ENCODE results near the gene EXT2.

Gene EXT2

DNA sequence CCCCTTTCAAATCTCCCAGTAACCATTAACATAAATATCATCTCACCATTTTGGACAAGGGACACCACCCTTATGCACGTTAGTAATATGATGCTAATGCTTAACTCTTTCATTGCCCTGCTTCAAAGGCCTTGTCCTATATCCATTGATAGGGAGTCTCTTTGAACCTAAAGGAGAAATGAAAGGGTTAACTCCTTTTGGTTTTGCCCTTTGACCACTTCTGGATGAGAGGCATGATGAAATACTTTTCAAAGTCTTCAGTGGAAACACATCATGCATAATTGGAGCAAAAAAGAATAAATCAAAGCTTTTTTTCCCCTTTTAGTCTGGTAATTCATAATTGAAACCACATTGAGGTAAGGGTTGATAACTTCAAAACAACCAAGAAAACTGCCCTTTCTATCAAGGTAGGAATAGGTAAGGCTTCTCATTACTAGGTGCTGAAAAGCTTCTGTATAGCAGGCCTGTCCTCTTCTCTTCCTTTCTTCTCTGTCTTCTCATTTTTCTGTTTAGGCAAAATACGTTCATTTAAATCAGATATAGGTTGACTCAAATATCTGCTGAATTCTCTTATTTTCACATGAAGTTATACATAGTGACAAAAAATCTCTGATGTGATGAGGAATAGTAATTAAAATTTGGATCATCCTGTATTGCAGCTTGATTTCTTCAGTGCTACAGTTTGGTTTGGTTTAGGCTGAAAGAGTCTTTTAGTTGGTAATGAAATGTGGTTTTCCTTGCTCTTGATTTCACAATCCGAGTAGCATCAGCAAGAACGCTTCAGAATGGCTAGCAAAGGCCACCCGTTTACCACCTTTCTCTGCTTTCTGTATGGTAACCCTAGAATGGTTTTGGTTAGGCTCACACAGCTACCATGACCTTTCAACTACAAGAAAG lies 94.8 kb downstream of the EXT2 start:
- peak; percentile 58 for DNase-seq (ENCODE audit: low read depth)
- no peak overlapping the region for H3K4me3 ChIP-seq (ENCODE audit: low read depth, low read length)
- TF ChIP-seq, protein P1, sequence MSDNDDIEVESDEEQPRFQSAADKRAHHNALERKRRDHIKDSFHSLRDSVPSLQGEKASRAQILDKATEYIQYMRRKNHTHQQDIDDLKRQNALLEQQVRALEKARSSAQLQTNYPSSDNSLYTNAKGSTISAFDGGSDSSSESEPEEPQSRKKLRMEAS (IDR thresholded peaks at IDR 0.05; ENCODE audit: low read depth, low read length) = no peak
- TF ChIP-seq MYC (IDR thresholded peaks at IDR 0.05; ENCODE audit: low read depth, low read length) = no peak
- TF ChIP-seq, protein P2, sequence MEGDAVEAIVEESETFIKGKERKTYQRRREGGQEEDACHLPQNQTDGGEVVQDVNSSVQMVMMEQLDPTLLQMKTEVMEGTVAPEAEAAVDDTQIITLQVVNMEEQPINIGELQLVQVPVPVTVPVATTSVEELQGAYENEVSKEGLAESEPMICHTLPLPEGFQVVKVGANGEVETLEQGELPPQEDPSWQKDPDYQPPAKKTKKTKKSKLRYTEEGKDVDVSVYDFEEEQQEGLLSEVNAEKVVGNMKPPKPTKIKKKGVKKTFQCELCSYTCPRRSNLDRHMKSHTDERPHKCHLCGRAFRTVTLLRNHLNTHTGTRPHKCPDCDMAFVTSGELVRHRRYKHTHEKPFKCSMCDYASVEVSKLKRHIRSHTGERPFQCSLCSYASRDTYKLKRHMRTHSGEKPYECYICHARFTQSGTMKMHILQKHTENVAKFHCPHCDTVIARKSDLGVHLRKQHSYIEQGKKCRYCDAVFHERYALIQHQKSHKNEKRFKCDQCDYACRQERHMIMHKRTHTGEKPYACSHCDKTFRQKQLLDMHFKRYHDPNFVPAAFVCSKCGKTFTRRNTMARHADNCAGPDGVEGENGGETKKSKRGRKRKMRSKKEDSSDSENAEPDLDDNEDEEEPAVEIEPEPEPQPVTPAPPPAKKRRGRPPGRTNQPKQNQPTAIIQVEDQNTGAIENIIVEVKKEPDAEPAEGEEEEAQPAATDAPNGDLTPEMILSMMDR (IDR thresholded peaks at IDR 0.05; ENCODE audit: low read depth, low read length) = no peak

DNA sequence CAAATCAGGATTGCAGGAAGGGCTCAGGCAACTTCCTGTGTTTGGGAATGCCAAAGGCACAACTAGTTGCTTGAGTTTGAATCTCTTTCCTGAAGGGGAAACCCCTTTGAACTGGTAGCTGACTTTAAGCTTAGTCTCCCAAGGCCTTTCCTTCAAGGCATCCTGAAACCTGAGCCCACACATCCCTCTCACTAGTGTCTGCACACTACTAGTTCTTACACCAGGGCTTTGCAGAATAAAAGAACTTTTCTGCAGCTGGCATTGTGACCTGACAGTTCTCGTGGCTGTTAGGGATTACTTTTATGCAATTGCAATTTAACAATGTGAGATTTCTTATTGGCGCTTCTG lies 95.4 kb downstream of the EXT2 start:
- TF ChIP-seq, protein P1 (IDR thresholded peaks at IDR 0.05; ENCODE audit: low read depth, low read length) = no peak
- no peak for TF ChIP-seq POLR2A (IDR thresholded peaks at IDR 0.05; ENCODE audit: extremely low read depth, insufficient read length)
- TF ChIP-seq, protein P2 (IDR thresholded peaks at IDR 0.05; ENCODE audit: low read depth, low read length) = no peak
- TF ChIP-seq MYC (IDR thresholded peaks at IDR 0.05; ENCODE audit: low read depth, low read length) = no peak
- DNase-seq (ENCODE audit: low read depth) = no peak
- no peak overlapping the region for H3K4me3 ChIP-seq (ENCODE audit: low read depth, low read length)

DNA sequence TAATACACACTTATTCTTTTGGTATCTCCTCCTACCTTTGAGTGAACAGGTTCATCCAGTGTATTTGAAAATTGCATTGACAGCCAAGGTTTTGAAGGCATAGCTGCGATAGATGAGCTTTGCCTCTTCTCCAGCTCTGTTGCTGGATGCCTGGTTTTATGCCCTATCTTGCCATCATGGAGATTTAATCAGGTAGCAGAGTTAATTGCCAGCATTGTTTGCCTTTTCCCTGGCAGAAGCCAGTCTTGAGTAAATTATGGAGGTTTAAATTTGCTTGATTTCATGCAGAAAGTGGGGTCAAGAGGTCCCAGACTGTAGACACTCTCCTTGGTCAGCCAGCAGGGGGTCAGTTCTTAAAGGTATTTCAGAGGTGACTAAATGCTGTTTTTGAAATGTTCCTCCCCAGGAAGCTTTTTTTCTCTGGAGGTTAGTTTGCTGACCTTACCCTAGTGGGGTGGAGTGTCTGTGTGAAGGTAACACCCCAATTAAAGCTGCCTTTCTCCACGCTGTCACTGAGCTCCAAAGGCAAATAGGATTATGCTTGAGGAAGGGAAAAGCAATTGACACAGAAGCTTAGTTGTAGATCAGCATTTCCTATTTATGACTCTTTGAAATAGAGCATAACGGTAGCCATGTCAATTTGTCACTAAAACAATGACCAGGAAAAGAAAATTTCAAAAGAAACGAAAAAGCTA lies 96.0 kb downstream of the EXT2 start:
- TF ChIP-seq, protein P2 (IDR thresholded peaks at IDR 0.05; ENCODE audit: low read depth, low read length) = no peak
- no peak for TF ChIP-seq MYC (IDR thresholded peaks at IDR 0.05; ENCODE audit: low read depth, low read length)
- TF ChIP-seq, protein P1 (IDR thresholded peaks at IDR 0.05; ENCODE audit: low read depth, low read length) = no peak
- TF ChIP-seq POLR2A (IDR thresholded peaks at IDR 0.05; ENCODE audit: extremely low read depth, insufficient read length) = no peak
- no peak for DNase-seq (ENCODE audit: low read depth)
- no peak overlapping the region for H3K4me3 ChIP-seq (ENCODE audit: low read depth, low read length)

DNA sequence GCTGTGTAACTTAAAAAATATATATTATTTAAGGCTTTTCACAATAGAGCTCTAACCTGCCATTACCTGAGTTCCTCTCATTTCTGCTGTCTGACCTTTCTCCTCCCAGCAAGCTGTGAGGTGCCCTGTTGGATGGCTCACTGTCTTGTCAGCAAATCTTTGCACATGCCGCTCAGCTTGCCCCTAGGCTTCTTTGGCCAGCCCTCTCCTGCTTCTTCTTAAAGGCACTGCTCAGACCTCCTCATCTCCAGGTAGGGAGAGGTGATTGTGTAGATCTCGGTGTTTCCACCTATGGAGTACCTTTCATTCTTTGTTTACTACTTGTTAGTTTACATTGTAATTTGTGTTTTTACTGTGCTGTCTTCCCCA lies 96.5 kb downstream of the EXT2 start:
- TF ChIP-seq, protein P2 (IDR thresholded peaks at IDR 0.05; ENCODE audit: low read depth, low read length) = no peak
- TF ChIP-seq, protein P1 (IDR thresholded peaks at IDR 0.05; ENCODE audit: low read depth, low read length) = no peak
- TF ChIP-seq MYC (IDR thresholded peaks at IDR 0.05; ENCODE audit: low read depth, low read length) (no peak), POLR2A (IDR thresholded peaks at IDR 0.05; ENCODE audit: extremely low read depth, insufficient read length) (no peak)
- no peak for DNase-seq (ENCODE audit: low read depth)
- no peak overlapping the region for H3K4me3 ChIP-seq (ENCODE audit: low read depth, low read length)

DNA sequence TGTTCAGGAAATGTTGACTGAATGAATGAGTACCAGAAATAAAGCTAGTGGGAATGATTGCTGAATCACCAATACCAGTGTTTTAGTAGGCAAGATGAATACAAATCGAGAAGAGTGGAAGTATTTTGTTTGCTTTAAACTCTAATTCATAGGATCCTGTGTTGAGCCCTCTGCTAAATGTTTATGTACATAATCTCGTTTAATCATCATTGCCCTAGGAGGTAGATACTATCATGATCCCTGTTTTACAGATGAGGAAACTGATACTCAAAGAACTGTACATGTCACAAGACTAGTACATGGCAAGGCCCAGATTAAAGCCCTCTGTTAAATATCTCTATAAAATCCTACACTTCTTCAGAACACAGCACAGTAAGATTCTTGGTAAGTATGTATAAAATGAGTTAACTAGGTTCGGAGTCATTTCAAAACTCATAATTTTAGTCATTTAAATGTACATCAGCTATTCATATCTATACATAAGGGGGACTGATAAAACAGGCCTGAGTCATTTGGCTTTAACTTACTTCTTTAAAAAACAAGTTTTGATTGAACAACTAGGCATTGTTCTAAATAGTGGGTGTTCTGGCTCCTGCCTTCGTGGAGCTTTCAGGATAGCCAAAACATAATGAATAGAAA lies 97.1 kb downstream of the EXT2 start:
- TF ChIP-seq, protein P1 (IDR thresholded peaks at IDR 0.05; ENCODE audit: low read depth, low read length) = no peak
- TF ChIP-seq, protein P2 (IDR thresholded peaks at IDR 0.05; ENCODE audit: low read depth, low read length) = no peak
- no peak for TF ChIP-seq MYC (IDR thresholded peaks at IDR 0.05; ENCODE audit: low read depth, low read length)
- no peak for TF ChIP-seq POLR2A (IDR thresholded peaks at IDR 0.05; ENCODE audit: extremely low read depth, insufficient read length)
- DNase-seq (ENCODE audit: low read depth) = no peak
- no peak overlapping the region for H3K4me3 ChIP-seq (ENCODE audit: low read depth, low read length)

All from NB4 (cell line).